Activated T-cell treated with anti-CD3 and anti-CD28 coated beads for 48 hours (primary cell): ENCODE data around the gene LZTS2.

Experiments used
- DNase-seq: peaks from one replicate; pipeline ENCODE4 v3.0.0-alpha.2; 2020; ENCODE audit warnings: low read depth

LZTS2 gene

DNA sequence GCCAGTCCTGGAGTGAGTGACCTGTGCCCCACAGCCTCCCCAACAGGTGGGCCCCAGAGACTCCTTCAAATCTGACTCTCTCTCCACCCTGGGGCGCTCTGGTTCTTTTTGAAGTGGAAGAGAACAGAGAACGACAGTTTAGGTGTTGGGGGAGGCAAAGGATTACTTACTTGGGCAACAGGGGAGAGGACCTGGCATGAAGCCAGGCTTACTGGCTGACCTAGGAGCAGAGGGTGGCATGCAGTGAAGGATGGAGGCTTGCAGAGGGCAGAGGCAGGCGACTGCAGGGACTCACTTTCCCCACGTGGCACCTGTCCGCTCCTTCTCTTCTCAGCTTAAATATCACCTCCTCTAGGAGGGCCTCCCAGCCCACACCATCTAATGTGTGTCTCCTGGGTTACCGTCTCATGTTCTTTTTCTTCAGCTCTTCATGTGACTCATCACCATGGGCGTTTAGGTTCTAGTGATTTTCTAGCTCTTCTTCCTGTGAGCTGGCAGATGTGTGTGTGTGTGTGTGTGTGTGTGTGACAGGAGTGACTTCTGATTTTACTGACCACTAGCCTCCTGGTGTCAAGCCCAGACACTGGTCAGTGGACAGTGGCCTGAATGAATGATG, 15.5 kb downstream of the LZTS2 start:
- DNase-seq = no peak

- DNase-seq = no peak
Observed at GRCh38 chr10:101015582-101015973, 16.0 kb downstream of the LZTS2 start.

- DNase-seq = no peak
Observed at GRCh38 chr10:101016814-101017213, 17.2 kb downstream of the LZTS2 start.

GRCh38 chr10:101018118-101018599, 18.6 kb downstream of the LZTS2 start:
- DNase-seq = no peak

DNA sequence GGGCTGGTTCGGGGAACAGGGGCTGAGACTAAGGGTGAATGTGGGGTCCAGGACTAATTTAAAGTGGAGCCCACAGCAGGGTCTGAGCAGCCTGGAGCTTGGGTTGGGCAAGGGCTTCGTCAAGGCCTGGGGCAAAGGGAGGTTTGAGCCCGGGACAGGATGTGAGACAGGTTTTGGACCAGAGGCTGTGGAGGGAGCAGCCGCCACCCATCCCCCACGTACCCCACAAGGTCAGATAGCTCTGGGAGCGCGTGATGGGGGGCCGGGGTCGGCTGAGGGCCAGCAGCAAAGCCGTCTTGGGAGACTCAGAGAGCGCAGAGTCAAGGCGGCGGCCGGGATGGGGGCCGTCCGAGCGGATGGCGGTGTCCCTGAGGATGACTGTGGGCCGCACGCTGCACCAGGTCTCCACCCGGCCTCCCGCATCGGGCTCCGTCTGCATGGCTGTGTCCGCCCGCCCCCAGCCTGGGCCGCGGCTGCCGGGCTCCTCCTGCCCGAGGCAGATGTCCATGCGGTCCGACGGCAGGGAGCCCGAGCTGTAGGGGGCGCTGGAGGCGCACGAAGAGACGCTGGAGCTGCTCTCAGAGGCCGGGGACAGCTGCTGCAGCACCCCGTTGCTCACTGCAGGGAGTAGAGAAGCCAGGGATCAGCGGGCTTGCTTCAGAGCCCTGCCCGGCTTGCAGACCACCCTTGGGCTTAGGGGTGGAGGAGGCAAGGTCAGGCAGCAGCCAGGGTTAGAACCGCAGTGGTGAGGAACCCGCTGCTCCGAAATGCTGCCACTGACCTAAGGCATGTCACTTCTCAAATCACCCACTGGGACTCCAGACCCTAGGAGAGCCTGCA, 19.2 kb downstream of the LZTS2 start:
- peak; percentile 84 for DNase-seq

DNA sequence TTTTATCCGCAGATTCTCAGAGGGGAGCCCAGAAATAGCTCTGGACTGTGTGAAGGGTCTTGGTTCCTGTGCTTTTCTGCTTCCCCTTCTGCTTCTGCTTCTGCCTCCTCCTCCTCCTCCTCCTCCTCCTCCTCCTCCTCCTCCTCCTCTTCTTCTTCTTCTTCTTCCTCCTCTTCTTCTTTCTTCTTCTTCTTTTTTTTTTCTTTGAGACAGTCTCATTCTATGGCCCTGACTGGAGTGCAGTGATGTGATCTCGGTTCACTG, 19.8 kb downstream of the LZTS2 start:
- DNase-seq = no peak

DNA sequence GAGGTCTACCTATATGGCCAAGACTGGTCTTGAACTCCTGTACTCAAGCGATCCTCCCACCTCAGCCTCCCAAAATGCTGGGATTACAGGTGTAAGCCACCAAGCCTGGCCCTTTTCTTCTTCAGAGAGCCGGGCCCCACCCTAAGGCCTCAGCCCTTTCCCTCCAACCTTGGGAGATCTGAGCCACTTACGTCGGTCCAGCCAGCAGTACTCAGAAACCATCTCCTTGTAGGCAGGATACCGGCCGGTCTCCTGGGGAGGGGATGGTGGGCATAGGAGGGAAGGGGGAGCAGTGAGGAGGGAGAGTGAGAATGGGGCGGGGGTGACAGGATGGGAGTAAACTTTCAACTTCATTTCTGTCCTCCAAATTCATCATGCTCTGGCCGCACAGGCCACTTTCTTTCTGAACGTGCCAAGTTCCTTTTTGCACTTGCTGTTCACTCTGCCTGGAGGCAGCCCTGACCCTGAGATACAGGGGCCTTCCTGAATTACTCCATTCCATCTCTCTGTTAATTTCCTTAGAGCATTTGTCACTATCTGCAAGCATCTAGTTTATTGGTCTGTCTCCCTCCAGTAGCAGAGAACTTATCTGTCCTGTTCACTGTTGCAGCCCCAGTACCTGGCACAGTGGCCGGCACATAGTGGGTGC, 20.9 kb downstream of the LZTS2 start:
- no peak for DNase-seq

DNA sequence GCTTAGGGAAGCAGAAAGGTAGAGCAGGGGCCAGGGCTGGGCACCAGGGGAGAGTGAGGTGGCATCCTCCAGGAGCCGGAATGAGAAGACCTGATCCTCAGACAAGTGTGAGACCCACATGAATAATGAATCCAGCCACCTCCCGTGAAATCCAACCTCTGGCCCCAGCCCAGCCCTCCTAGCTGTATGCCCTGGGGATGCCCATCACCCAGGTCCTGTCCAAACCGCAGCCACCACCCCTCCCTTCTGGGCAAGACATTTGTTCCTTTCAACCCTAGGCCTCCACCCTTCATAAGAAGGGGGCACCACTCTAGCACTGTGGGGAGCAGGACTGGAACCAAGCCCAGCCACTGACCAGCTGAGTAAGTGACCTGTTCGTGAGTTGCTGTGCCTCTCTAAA, 21.6 kb downstream of the LZTS2 start:
- no peak for DNase-seq

GRCh38 chr10:101021692-101022251, 22.2 kb downstream of the LZTS2 start:
- no peak for DNase-seq

DNA sequence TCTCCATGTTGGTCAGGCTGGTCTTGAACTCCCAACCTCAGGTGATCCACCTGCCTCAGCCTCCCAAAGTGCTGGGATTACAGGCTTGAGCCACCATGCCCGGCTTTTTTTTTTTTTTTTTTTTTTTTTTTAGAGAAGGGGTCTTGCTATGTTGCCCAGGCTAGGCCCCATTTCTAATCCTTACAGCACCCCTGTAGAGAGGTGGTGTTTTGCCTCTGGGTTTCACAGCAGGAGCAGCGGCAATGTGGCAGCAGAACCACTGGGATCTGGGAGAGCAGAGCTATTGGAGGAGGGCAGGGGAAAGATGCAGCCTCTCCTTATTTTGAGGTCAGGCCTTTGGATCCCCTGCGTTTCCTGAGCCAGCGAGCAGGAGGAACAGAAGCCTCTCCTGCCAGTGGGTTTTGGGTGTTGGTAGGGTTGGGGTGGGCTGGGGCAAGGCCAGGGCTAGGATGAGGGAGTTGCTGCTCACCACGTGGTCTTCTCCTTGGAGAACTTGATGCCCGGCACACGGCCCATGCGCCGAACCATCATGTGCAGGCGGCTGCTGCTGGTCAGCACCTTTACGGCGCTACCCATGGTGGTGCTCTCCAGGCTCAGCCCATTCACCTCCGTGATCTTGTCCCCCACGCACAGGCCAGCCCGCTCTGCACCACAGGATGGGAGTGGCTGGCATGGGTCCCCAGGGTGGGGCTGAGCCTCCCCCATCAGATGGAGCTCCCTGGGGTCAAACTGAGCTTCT, 23.5 kb downstream of the LZTS2 start:
- no peak for DNase-seq

GRCh38 chr10:101027106-101027720, 27.6 kb downstream of the LZTS2 start:
- no peak for DNase-seq

- no peak for DNase-seq
Observed at GRCh38 chr10:101028446-101029337, 29.1 kb downstream of the LZTS2 start.

- no peak for DNase-seq
Observed at GRCh38 chr10:101029520-101030295, 30.1 kb downstream of the LZTS2 start.

DNA sequence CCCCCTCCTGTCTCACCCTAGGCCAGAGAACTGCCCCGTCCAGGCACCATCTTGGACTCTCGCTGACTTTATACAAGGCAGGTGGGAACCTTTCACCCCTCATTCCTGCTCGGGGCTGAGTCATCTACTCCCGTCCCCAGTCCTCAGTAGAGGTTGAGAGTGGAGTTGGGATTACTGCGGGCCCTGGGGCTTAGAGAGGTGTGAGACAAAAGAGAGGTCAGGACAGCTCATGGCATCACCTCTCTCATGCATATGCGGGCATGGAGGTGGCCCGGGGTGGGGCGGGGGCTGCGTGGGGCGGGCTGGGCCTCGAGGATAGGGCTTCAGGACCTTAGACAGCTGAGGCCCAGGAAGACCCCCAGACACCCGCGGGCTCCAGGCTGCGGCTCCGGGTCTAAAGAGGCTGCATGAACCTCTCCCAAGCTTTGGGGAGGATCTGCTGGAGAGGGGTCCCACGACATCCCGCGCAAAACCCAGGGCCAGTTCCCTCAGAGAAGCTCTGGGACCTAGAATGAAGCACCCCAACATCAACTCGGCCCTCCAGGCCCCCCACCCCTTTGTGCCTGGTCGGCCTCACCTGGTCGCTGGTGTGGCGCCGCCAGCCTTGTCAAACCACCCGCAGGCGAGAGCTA, 31.0 kb downstream of the LZTS2 start:
- DNase-seq = no peak

- DNase-seq = peak; percentile 96
Observed at GRCh38 chr10:101031128-101031795, 31.7 kb downstream of the LZTS2 start, which contains the start of the genes PDZD7 and SFXN3. PDZD7 (minus strand) TSS chr10:101031129; CDS start chr10:101030219, 910 bp downstream. SFXN3 (plus strand) TSS chr10:101031234; CDS start chr10:101034695, 3,461 bp downstream.

- peak; percentile 66 for DNase-seq
Observed at GRCh38 chr10:101031796-101032636, 32.4 kb downstream of the LZTS2 start.

DNA sequence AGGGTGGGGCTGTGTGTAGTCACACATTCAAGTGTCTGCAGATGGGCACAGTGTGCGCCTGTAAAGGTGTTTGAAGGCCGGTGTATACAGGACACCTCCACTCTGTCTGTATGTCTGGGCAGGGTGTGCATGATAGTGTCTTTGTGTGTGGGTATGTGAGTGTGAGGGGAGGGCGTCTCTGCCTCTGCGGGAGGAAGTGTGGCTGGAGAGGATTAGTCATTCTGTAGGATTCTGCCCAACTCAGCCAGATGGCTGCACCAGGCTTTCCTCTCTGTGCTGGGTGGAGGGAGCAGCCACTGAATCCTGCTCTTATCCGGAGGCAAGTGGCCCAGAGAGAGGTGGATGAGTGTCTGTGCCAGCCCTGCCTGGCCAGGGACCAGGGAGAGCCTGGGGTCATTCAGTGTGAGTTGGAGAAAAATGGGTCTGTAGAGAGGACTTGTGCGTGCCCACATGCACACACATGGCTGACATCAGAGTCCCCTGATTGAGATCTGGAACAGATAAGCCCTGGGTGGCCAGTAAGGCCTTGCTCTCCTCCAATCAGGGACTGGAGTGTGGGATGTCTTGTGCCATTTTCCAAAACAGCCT, 33.1 kb downstream of the LZTS2 start:
- peak; percentile 46 for DNase-seq
